Measurements from ENCODE around the gene KLRF1. TPM values are rescaled to one million over a fixed set of nuclear protein-coding genes. Genes with fewer than 3 reads are reported as not detected.

KLRF1 gene
- polyA plus RNA-seq, 1 donor: 1.5 TPM

GRCh38 chr12:9793779-9794395, 33.4 kb upstream of the KLRF1 start:
- H3K9me3 ChIP-seq (ENCODE audit: control insufficient read depth, low read depth, low read length): no peaks in the 10 kb centered on the region
- no peaks in the 10 kb centered on the region for H3K27me3 ChIP-seq (ENCODE audit: control insufficient read depth, insufficient read depth, low read length)
- 84% methylated on average over 6 of the region's 8 CpGs for WGBS (ENCODE audit: insufficient coverage, low lambda C conversion rate)
- no peaks in the 10 kb centered on the region for H3K4me1 ChIP-seq (ENCODE audit: control insufficient read depth, insufficient read depth, low read length)
- no peak overlapping the region for H3K4me3 ChIP-seq (ENCODE audit: low read length)
- no peak overlapping the region for H3K27ac ChIP-seq (ENCODE audit: low read length)
- DNase-seq: no peak
- H3K36me3 ChIP-seq (ENCODE audit: control insufficient read depth, insufficient read depth, low read length): no peaks in the 10 kb centered on the region

DNA sequence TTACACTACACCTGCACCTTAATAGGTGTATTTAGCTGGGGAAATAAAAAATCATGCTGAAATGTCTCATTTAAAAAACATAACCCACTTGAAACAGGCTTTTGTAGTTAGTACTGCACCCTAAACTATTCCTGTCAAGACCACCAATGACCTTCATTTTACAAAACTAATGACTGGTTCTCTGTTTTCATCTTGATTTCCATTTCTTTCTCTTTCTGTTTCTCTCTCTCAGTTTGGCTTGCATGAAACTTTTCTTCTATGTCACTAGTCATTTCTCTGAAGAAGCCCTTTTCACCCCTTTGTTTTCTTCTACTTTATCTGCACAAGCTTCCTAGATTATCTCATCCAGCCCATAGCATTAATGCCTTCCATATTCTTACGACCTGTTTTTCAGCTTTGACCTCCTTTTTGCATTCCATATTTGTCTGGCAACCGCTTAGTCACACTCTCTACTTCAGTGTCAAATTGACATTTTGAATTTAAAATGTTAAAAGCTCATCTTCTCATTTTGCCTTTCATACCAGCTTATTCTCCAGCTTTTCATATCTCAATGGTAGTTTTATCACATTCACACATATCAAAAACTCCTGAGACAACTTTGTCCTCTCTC, 32.7 kb upstream of the KLRF1 start:
- H3K27me3 ChIP-seq (ENCODE audit: control insufficient read depth, insufficient read depth, low read length): no peaks in the 10 kb centered on the region
- no peaks in the 10 kb centered on the region for H3K36me3 ChIP-seq (ENCODE audit: control insufficient read depth, insufficient read depth, low read length)
- H3K4me1 ChIP-seq (ENCODE audit: control insufficient read depth, insufficient read depth, low read length): no peaks in the 10 kb centered on the region
- H3K27ac ChIP-seq (ENCODE audit: low read length): no peak overlapping the region
- 43% methylated on average over 2 of the region's 2 CpGs for WGBS (ENCODE audit: insufficient coverage, low lambda C conversion rate)
- DNase-seq: no peak
- H3K9me3 ChIP-seq (ENCODE audit: control insufficient read depth, low read depth, low read length): no peaks in the 10 kb centered on the region
- H3K4me3 ChIP-seq (ENCODE audit: low read length): no peak overlapping the region

GRCh38 chr12:9795945-9796344, 31.3 kb upstream of the KLRF1 start:
- Histone ChIP-seq H3K9me3 (ENCODE audit: control insufficient read depth, low read depth, low read length) (no peaks in the 10 kb centered on the region), H3K27ac (ENCODE audit: low read length) (no peak overlapping the region), H3K27me3 (ENCODE audit: control insufficient read depth, insufficient read depth, low read length) (no peaks in the 10 kb centered on the region), H3K4me3 (ENCODE audit: low read length) (no peak overlapping the region), H3K36me3 (ENCODE audit: control insufficient read depth, insufficient read depth, low read length) (no peaks in the 10 kb centered on the region), H3K4me1 (ENCODE audit: control insufficient read depth, insufficient read depth, low read length) (no peaks in the 10 kb centered on the region)
- no peak for DNase-seq
- WGBS (ENCODE audit: insufficient coverage, low lambda C conversion rate): no CpG with 5 or more reads among the region's 2 CpGs

DNA sequence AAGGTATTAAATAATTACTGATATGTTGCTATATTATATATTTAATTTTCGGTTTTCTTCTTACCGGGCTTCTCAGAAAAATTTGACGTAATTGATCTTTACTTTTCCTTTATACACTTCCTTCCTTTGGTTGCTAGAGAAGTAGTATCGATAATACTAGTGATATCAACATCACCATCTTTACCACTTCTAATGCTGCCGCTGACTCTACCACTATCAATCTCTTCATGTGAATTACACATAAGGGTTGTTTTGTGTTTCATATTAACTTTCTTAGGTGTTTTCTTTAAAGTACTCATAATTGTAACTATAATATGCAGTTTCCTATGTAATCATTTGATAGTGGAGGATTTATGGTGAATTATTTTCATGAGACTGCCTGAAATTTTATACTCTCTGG, 30.9 kb upstream of the KLRF1 start:
- Histone ChIP-seq H3K4me1 (ENCODE audit: control insufficient read depth, insufficient read depth, low read length) (no peaks in the 10 kb centered on the region), H3K27ac (ENCODE audit: low read length) (no peak overlapping the region)
- 94% methylated on average over 5 of the region's 5 CpGs for WGBS (ENCODE audit: insufficient coverage, low lambda C conversion rate)

GRCh38 chr12:9796971-9797370, 30.3 kb upstream of the KLRF1 start:
- Histone ChIP-seq H3K27me3 (ENCODE audit: control insufficient read depth, insufficient read depth, low read length) (no peaks in the 10 kb centered on the region), H3K27ac (ENCODE audit: low read length) (no peak overlapping the region), H3K4me1 (ENCODE audit: control insufficient read depth, insufficient read depth, low read length) (no peaks in the 10 kb centered on the region), H3K4me3 (ENCODE audit: low read length) (no peak overlapping the region), H3K36me3 (ENCODE audit: control insufficient read depth, insufficient read depth, low read length) (no peaks in the 10 kb centered on the region), H3K9me3 (ENCODE audit: control insufficient read depth, low read depth, low read length) (no peaks in the 10 kb centered on the region)
- WGBS (ENCODE audit: insufficient coverage, low lambda C conversion rate): 84% methylated on average over 3 of the region's 7 CpGs
- no peak for DNase-seq

More for the DNA sequence above, 30.9 kb upstream of the KLRF1 start:
- no peak overlapping the region for H3K4me3 ChIP-seq (ENCODE audit: low read length)
- H3K9me3 ChIP-seq (ENCODE audit: control insufficient read depth, low read depth, low read length): no peaks in the 10 kb centered on the region
- no peaks in the 10 kb centered on the region for H3K27me3 ChIP-seq (ENCODE audit: control insufficient read depth, insufficient read depth, low read length)
- no peaks in the 10 kb centered on the region for H3K36me3 ChIP-seq (ENCODE audit: control insufficient read depth, insufficient read depth, low read length)
- DNase-seq: no peak

- H3K27ac ChIP-seq (ENCODE audit: low read length): no peak overlapping the region
- H3K4me3 ChIP-seq (ENCODE audit: low read length): no peak overlapping the region
- H3K36me3 ChIP-seq (ENCODE audit: control insufficient read depth, insufficient read depth, low read length): no peaks in the 10 kb centered on the region
- H3K27me3 ChIP-seq (ENCODE audit: control insufficient read depth, insufficient read depth, low read length): no peaks in the 10 kb centered on the region
- H3K4me1 ChIP-seq (ENCODE audit: control insufficient read depth, insufficient read depth, low read length): no peaks in the 10 kb centered on the region
- 86% methylated on average over 1 of the region's 7 CpGs for WGBS (ENCODE audit: insufficient coverage, low lambda C conversion rate)
- H3K9me3 ChIP-seq (ENCODE audit: control insufficient read depth, low read depth, low read length): no peaks in the 10 kb centered on the region
- DNase-seq: peak; percentile 42 to 55
Observed at GRCh38 chr12:9797722-9798619, 29.3 kb upstream of the KLRF1 start.

DNA sequence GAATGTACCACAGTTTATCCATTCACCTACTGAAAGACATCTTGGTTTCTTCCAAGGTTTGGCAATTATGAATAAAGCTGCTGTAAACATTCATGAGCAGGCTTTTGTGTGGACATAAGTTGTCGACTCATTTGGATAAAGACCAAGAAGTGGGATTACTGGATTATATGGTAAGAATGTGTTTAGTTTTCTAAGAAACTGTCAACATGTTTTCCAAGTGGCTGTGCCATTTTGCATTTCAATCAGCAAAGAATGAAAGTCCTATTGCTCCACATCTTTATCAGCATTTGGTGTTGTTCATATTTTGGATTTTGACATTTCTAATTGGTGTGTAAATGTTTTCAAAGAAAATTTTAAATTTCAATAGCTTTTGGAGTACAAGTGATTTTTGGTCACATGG, 27.3 kb upstream of the KLRF1 start:
- 60% methylated on average over 1 of the region's 1 CpG for WGBS (ENCODE audit: insufficient coverage, low lambda C conversion rate)

GRCh38 chr12:9805883-9806282, 21.4 kb upstream of the KLRF1 start:
- H3K4me1 ChIP-seq (ENCODE audit: control insufficient read depth, insufficient read depth, low read length): no peaks in the 10 kb centered on the region
- DNase-seq: no peak
- H3K27ac ChIP-seq (ENCODE audit: low read length): no peak overlapping the region
- H3K9me3 ChIP-seq (ENCODE audit: control insufficient read depth, low read depth, low read length): no peaks in the 10 kb centered on the region
- no peaks in the 10 kb centered on the region for H3K27me3 ChIP-seq (ENCODE audit: control insufficient read depth, insufficient read depth, low read length)
- H3K4me3 ChIP-seq (ENCODE audit: low read length): no peak overlapping the region
- WGBS (ENCODE audit: insufficient coverage, low lambda C conversion rate): 89% methylated on average over 2 of the region's 2 CpGs
- H3K36me3 ChIP-seq (ENCODE audit: control insufficient read depth, insufficient read depth, low read length): no peaks in the 10 kb centered on the region

More for the DNA sequence above, 27.3 kb upstream of the KLRF1 start:
- Histone ChIP-seq H3K27ac (ENCODE audit: low read length) (no peak overlapping the region), H3K27me3 (ENCODE audit: control insufficient read depth, insufficient read depth, low read length) (no peaks in the 10 kb centered on the region), H3K36me3 (ENCODE audit: control insufficient read depth, insufficient read depth, low read length) (no peaks in the 10 kb centered on the region), H3K4me1 (ENCODE audit: control insufficient read depth, insufficient read depth, low read length) (no peaks in the 10 kb centered on the region), H3K4me3 (ENCODE audit: low read length) (no peak overlapping the region), H3K9me3 (ENCODE audit: control insufficient read depth, low read depth, low read length) (no peaks in the 10 kb centered on the region)
- DNase-seq: no peak

GRCh38 chr12:9806714-9807113, 20.6 kb upstream of the KLRF1 start:
- H3K36me3 ChIP-seq (ENCODE audit: control insufficient read depth, insufficient read depth, low read length): no peaks in the 10 kb centered on the region
- no peaks in the 10 kb centered on the region for H3K27me3 ChIP-seq (ENCODE audit: control insufficient read depth, insufficient read depth, low read length)
- H3K4me1 ChIP-seq (ENCODE audit: control insufficient read depth, insufficient read depth, low read length): no peaks in the 10 kb centered on the region
- H3K4me3 ChIP-seq (ENCODE audit: low read length): no peak overlapping the region
- H3K9me3 ChIP-seq (ENCODE audit: control insufficient read depth, low read depth, low read length): no peaks in the 10 kb centered on the region
- WGBS (ENCODE audit: insufficient coverage, low lambda C conversion rate): 90% methylated on average over 1 of the region's 4 CpGs
- no peak overlapping the region for H3K27ac ChIP-seq (ENCODE audit: low read length)
- no peak for DNase-seq

GRCh38 chr12:9808504-9808903, 18.8 kb upstream of the KLRF1 start:
- DNase-seq: no peak
- H3K9me3 ChIP-seq (ENCODE audit: control insufficient read depth, low read depth, low read length): no peaks in the 10 kb centered on the region
- H3K27me3 ChIP-seq (ENCODE audit: control insufficient read depth, insufficient read depth, low read length): no peaks in the 10 kb centered on the region
- 83% methylated on average over 1 of the region's 3 CpGs for WGBS (ENCODE audit: insufficient coverage, low lambda C conversion rate)
- H3K27ac ChIP-seq (ENCODE audit: low read length): no peak overlapping the region
- no peaks in the 10 kb centered on the region for H3K4me1 ChIP-seq (ENCODE audit: control insufficient read depth, insufficient read depth, low read length)
- no peak overlapping the region for H3K4me3 ChIP-seq (ENCODE audit: low read length)
- H3K36me3 ChIP-seq (ENCODE audit: control insufficient read depth, insufficient read depth, low read length): no peaks in the 10 kb centered on the region
